HFFc6 (cell line): ENCODE measurements around the gene UNC5C. TPM values are rescaled to one million over a fixed set of nuclear protein-coding genes. Genes with fewer than 3 reads are reported as not detected.

Experiments
- DNase-seq: peaks from one replicate; pipeline ENCODE4 v3.0.0-alpha.2; 2018
- H3K27ac Mint-ChIP-seq: 2 replicates; pipeline ENCODE4 v1.8.0; 2020; ENCODE audit warnings: mild to moderate bottlenecking, mixed read lengths
- H3K27me3 Mint-ChIP-seq: 2 replicates; pipeline ENCODE4 v1.8.0; 2021; ENCODE audit warnings: mild to moderate bottlenecking, moderate library complexity, mixed read lengths; ENCODE audit not compliant: insufficient read depth
- H3K36me3 Mint-ChIP-seq: 2 replicates; pipeline ENCODE4 v1.8.0; 2021; ENCODE audit warnings: low read depth, mixed read lengths
- H3K4me1 Mint-ChIP-seq: 2 replicates; pipeline ENCODE4 v1.8.0; 2020; ENCODE audit warnings: low read depth, mixed read lengths
- H3K4me3 Mint-ChIP-seq: 2 replicates; pipeline ENCODE4 v1.8.0; 2020; ENCODE audit warnings: mild to moderate bottlenecking, moderate library complexity, mixed read lengths
- H3K9me3 Mint-ChIP-seq: 2 replicates; pipeline ENCODE4 v1.8.0; 2020; ENCODE audit warnings: mild to moderate bottlenecking, mixed read lengths
- CTCF ChIP-seq: fragments of 200-600 bp; sonication (generic); IDR thresholded peaks from 2 replicates; pipeline ENCODE4 v1.5.0; 2021; ENCODE audit warnings: antibody characterized with exemption, mild to moderate bottlenecking
- total RNA-seq, 6 experiments: library from RNA; stranded (reverse); fragmentation: NEBNext Ultra II Directional; extraction: Animal tissue kit (Norgen Biotek cat#: 25700); gene quantifications; 2 replicates in 1 of 6; 3 replicates in 5 of 6; pipeline ENCODE4 v1.2.3, GENCODE V29; 2021

UNC5C gene
- total RNA-seq, 6 experiments from 2014 or later: not detected

- peaks cover 58% of the 10 kb centered on the region for H3K9me3 Mint-ChIP-seq
- no peaks in the 10 kb centered on the region for H3K4me1 Mint-ChIP-seq
- TF ChIP-seq CTCF: no peak
- no peaks in the 10 kb centered on the region for H3K27me3 Mint-ChIP-seq
- DNase-seq: no peak
- no peak overlapping the region for H3K27ac Mint-ChIP-seq
- H3K36me3 Mint-ChIP-seq: no peaks in the 10 kb centered on the region
- H3K4me3 Mint-ChIP-seq: no peak overlapping the region
Observed at GRCh38 chr4:95343235-95343634, 205.5 kb downstream of the UNC5C start.

GRCh38 chr4:95340191-95340590, 208.6 kb downstream of the UNC5C start:
- Mint-ChIP-seq H3K4me3 (no peak overlapping the region), H3K27ac (no peak overlapping the region), H3K36me3 (no peaks in the 10 kb centered on the region), H3K27me3 (no peaks in the 10 kb centered on the region), H3K9me3 (peaks cover 37% of the 10 kb centered on the region), H3K4me1 (no peaks in the 10 kb centered on the region)
- DNase-seq: no peak
- no peak for TF ChIP-seq CTCF

GRCh38 chr4:95325665-95326064, 223.1 kb downstream of the UNC5C start:
- peaks cover 4% of the 10 kb centered on the region for H3K36me3 Mint-ChIP-seq
- no peaks in the 10 kb centered on the region for H3K4me1 Mint-ChIP-seq
- no peak overlapping the region for H3K4me3 Mint-ChIP-seq
- peaks cover 20% of the 10 kb centered on the region for H3K9me3 Mint-ChIP-seq
- DNase-seq: no peak
- H3K27ac Mint-ChIP-seq: no peak overlapping the region
- no peak for TF ChIP-seq CTCF
- H3K27me3 Mint-ChIP-seq: peaks cover 2% of the 10 kb centered on the region; the same call in 1 of the 2 replicates

- H3K4me1 Mint-ChIP-seq: no peaks in the 10 kb centered on the region
- no peak overlapping the region for H3K27ac Mint-ChIP-seq
- H3K9me3 Mint-ChIP-seq: peaks cover 26% of the 10 kb centered on the region
- H3K36me3 Mint-ChIP-seq: peaks cover 4% of the 10 kb centered on the region
- TF ChIP-seq CTCF: no peak
- peaks cover 2% of the 10 kb centered on the region; the same call in 1 of the 2 replicates for H3K27me3 Mint-ChIP-seq
- no peak overlapping the region for H3K4me3 Mint-ChIP-seq
- no peak for DNase-seq
Observed at GRCh38 chr4:95319169-95319568, 229.6 kb downstream of the UNC5C start.

- peaks cover 3% of the 10 kb centered on the region for H3K36me3 Mint-ChIP-seq
- TF ChIP-seq CTCF: no peak
- no peaks in the 10 kb centered on the region; the same call in 1 of the 2 replicates for H3K27me3 Mint-ChIP-seq
- no peaks in the 10 kb centered on the region for H3K4me1 Mint-ChIP-seq
- no peak for DNase-seq
- no peak overlapping the region for H3K27ac Mint-ChIP-seq
- H3K4me3 Mint-ChIP-seq: no peak overlapping the region
- H3K9me3 Mint-ChIP-seq: peaks cover 24% of the 10 kb centered on the region
Observed at GRCh38 chr4:95318483-95318882, 230.3 kb downstream of the UNC5C start.

- peaks cover 21% of the 10 kb centered on the region for H3K9me3 Mint-ChIP-seq
- no peaks in the 10 kb centered on the region; the same call in 1 of the 2 replicates for H3K27me3 Mint-ChIP-seq
- DNase-seq: no peak
- no peaks in the 10 kb centered on the region for H3K4me1 Mint-ChIP-seq
- no peak overlapping the region for H3K27ac Mint-ChIP-seq
- no peaks in the 10 kb centered on the region for H3K36me3 Mint-ChIP-seq
- no peak for TF ChIP-seq CTCF
- no peak overlapping the region for H3K4me3 Mint-ChIP-seq
Observed at GRCh38 chr4:95318044-95318443, 230.7 kb downstream of the UNC5C start.
